Bronchial epithelial cell (primary cell): ENCODE results near the gene TPSD1. TPM values are rescaled to one million over a fixed set of nuclear protein-coding genes. Genes with fewer than 3 reads are reported as not detected.
A peak's percentile ranks its signal among the peaks of the same experiment; 100 is the strongest.

Experiments
- DNase-seq: peaks from one replicate; pipeline ENCODE4 v3.0.0-alpha.2; 2010; ENCODE audit warnings: low read depth
- FAIRE-seq: peaks from 2 replicates; lab custom pipeline; 2011; peaks lifted over from hg19 to GRCh38; lab: Jason Lieb, UNC
- H3K27me3 ChIP-seq: 2 replicates; pipeline ENCODE4 v1.5.1; 2011; ENCODE audit warnings: low read length; ENCODE audit not compliant: control insufficient read depth, insufficient read depth
- H3K36me3 ChIP-seq: 2 replicates; pipeline ENCODE4 v1.5.1; 2011; ENCODE audit warnings: low read length; ENCODE audit not compliant: control insufficient read depth, insufficient read depth
- H3K4me3 ChIP-seq: 2 replicates; pipeline ENCODE4 v1.5.1; 2011; ENCODE audit warnings: mild to moderate bottlenecking, low read depth, low read length, control low read depth
- total RNA-seq: library from RNA; depleted of rRNA; stranded (reverse); fragments of >200 nt; gene quantifications from 2 replicates; pipeline ENCODE4 v1.2.1, GENCODE V29; 2014
- TF ChIP-seq, protein P1 (sequence below): IDR thresholded peaks from 2 replicates; pipeline ENCODE4 v1.5.1; 2011; ENCODE audit warnings: mild to moderate bottlenecking, moderate library complexity, low read length, control low read depth, inconsistent platforms; ENCODE audit not compliant: insufficient read depth, severe bottlenecking

The TPSD1 gene
- total RNA-seq, 1 donor from 2014 or later = not detected

DNA sequence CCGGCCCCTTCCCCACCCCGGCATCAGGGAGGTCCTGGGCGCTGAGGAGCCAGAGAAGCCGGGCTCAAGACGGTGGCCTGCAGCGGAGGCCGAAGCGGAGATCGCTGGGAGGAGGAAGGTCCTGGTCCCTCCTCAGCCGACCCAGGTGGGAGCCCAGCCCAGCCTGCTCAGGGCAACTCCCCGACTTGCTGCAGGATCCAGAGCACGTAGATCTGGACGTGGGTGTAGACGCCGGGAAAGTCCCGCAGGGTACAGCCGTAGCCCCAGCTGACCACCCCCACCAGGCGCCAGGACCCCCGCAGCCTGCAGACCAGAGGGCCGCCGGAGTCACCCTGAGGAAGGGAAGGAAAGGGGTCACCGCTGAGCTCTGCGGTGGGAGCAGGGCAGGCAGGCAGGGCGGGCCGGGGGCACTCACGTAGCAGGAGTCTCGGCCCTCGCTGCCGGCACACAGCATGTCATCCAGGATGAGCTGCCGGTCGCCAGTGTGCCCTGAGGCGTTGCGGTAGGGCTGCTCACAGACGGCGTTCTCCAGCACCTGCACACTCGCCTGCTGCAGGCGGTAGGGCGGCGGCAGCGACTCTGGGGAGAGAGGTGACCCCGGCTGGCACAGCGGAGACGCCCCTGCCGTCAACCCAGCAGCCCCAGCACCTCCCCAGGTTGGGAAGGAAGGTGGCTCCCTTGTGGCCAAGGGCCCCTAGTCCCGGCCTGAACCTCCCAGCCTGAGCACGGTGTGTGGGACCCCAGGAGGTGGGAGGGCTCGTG lies 5.4 kb downstream of the TPSD1 start:
- peaks cover 6% of the 10 kb centered on the region for H3K27me3 ChIP-seq
- no peak for DNase-seq

DNA sequence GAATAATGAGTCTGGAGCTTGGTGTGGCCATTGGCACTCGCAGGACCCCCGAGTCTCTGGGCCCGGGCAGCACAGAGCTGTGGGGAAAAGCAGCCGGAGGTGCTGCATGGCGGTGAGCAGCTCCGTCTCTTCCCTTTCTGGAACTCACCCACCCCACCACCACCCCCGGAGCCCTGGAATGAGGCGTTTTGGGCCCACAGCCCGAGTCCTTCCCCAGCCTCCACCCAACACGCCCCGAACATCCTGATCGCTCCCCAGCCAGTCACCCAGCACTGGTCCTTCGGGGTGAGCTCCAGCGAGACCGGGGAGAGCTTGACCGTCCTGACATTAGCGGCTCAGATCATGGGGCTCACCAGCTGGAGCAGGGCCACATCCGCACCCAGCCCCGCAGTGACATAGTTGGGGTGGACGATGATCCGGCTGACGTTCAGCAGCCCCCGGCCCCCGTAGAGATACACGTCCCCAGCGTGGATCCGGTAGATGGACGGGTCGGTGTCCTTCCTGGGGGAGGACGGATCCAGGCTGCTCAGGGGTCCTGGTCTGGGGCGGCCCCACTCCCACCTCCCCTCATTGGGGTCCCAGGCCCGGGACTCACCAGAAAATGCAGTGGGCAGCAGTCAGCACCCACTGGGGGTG lies 6.5 kb downstream of the TPSD1 start:
- H3K27me3 ChIP-seq = peaks cover 6% of the 10 kb centered on the region
- TF ChIP-seq, protein P1, sequence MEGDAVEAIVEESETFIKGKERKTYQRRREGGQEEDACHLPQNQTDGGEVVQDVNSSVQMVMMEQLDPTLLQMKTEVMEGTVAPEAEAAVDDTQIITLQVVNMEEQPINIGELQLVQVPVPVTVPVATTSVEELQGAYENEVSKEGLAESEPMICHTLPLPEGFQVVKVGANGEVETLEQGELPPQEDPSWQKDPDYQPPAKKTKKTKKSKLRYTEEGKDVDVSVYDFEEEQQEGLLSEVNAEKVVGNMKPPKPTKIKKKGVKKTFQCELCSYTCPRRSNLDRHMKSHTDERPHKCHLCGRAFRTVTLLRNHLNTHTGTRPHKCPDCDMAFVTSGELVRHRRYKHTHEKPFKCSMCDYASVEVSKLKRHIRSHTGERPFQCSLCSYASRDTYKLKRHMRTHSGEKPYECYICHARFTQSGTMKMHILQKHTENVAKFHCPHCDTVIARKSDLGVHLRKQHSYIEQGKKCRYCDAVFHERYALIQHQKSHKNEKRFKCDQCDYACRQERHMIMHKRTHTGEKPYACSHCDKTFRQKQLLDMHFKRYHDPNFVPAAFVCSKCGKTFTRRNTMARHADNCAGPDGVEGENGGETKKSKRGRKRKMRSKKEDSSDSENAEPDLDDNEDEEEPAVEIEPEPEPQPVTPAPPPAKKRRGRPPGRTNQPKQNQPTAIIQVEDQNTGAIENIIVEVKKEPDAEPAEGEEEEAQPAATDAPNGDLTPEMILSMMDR = no peak
- H3K4me3 ChIP-seq = no peak overlapping the region
- DNase-seq (no peak), FAIRE-seq (no peak)
- H3K36me3 ChIP-seq = no peaks in the 10 kb centered on the region

More for the DNA sequence above, 5.4 kb downstream of the TPSD1 start:
- TF ChIP-seq, protein P1 = no peak
- Histone ChIP-seq H3K36me3 (no peaks in the 10 kb centered on the region), H3K4me3 (no peak overlapping the region)
- FAIRE-seq = no peak

DNA sequence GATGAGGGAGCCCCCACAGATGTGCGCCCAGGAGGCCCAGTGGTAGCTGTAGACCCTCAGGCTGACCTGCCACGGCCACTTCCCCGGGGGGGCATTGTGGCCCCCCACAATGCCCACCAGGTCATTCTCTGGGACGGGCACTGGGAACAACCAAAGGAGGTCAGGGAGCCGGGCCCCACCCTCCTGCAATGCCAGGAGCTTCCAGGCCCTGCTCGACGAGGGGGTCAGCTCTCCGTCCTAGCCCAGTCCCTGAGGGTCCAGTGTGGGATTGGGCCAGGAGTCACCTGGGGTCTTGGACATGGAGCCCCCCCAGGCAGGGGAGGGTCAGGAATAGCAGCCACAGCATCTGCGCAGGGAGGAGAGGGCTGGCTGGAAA lies 7.0 kb downstream of the TPSD1 start:
- Histone ChIP-seq H3K36me3 (no peaks in the 10 kb centered on the region), H3K4me3 (no peak overlapping the region), H3K27me3 (peaks cover 6% of the 10 kb centered on the region)
- no peak for DNase-seq
- TF ChIP-seq, protein P1 = no peak
- no peak for FAIRE-seq

DNA sequence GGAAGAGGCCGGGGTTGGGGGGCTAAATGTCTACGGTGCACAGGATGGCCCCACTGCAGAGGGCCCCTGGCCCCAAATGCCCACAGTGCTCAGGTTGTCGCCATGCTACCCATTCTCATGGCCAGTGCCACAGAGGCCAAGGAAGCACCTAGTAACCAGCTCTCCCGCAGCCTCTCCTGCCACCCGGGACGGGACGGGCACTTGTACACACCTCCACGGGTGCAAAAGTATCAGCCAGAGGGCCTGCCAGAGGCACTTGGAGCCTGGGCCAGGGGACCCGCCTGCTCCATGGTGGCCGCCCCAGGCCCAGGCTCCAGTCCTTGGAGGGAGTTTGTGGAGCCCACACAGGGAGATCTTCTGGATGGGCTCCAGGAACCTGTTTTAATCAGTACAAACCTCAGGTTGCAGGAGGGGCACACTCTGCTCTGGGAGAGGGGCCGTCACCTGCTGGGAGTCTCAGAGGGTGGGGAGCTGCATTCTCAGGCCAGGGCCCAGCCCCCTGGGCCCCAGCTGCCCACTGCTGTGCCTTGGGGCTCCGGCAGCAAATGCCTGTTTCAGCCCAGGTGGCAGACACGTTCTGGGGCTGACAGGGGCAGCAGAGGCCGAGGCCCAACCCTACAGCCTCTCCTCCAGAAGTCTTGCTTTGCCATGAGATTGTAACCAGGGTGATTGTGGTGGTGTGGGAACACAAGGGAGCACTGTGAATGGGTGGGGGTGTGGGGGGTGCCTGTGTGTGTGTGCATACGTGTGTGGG lies 7.9 kb downstream of the TPSD1 start:
- no peak for FAIRE-seq
- no peak for DNase-seq
- TF ChIP-seq, protein P1 = no peak
- Histone ChIP-seq H3K4me3 (no peak overlapping the region), H3K27me3 (peaks cover 6% of the 10 kb centered on the region), H3K36me3 (no peaks in the 10 kb centered on the region)

DNA sequence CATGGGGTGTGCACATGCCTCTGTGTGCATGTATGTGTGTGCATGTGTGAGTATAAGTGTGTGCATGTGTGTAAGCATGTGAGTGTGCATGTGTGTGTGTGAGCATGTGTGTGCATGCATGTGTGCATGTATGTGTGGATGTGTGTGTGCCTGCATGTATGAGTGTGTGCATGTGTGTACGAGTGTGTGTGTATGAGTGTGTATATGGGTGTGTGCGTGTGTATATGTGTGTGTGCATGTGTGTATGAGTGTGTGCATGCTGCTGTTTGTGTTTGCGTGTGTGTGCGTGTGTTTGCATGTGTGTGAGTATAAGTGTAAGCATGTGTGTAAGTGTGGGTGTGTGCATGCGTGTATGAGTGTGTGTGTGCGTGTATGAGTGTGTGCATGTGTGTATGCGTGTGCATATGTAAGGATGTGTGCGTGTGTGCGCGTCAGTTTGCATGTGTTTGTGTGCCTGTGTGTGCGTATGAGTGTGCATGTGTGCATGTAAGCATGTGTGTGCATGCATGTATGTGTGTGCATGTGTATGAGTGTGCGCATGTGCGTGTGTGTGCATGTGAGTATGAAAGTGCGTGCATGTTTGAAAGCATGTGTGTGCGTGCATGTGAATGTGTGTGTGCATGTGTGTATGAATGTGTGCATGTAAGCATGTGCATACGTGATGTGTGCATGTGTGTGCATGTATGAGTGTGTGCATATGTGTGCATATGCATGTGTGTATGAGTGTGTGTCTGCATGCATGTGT lies 8.6 kb downstream of the TPSD1 start:
- FAIRE-seq = peak; percentile 97
- peaks cover 6% of the 10 kb centered on the region for H3K27me3 ChIP-seq
- no peaks in the 10 kb centered on the region for H3K36me3 ChIP-seq
- no peak overlapping the region for H3K4me3 ChIP-seq
- TF ChIP-seq, protein P1 = no peak
- DNase-seq = no peak
